Activated CD8-positive, alpha-beta memory T cell treated with anti-CD3 and anti-CD28 coated beads for 1 hour (primary cell): ENCODE results near the gene MBD2.

Experiments used
- DNase-seq, 2 donors: peaks; one replicate each; pipeline ENCODE4 v3.0.0-alpha.2; 2020; ENCODE audit warnings: low read depth in 1 of 2; ENCODE audit errors: extremely low read depth in 1 of 2

The MBD2 gene

GRCh38 chr18:54202851-54203250 is 21.6 kb downstream of the MBD2 start:
- DNase-seq: no peak

GRCh38 chr18:54197747-54198411 is 26.6 kb downstream of the MBD2 start:
- no peak for DNase-seq

DNA sequence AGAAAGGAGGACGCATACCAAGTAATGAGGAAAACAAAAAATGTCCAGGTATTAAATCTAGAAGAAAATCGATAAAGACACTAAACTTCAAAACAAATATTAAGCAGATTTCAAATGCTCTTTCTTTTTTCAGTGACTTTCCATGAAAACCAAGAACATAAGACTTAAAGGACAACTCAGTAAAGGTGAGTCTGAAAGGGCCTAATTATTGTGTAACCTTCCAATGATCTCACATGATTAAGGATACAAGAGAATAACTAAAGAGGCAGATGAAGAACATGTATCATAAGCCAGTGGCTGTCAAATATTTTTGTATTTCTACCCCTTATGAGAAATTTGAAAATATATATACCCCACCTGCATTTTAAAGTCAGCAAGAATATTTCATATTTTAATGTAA is 30.7 kb downstream of the MBD2 start:
- no peak for DNase-seq

DNA sequence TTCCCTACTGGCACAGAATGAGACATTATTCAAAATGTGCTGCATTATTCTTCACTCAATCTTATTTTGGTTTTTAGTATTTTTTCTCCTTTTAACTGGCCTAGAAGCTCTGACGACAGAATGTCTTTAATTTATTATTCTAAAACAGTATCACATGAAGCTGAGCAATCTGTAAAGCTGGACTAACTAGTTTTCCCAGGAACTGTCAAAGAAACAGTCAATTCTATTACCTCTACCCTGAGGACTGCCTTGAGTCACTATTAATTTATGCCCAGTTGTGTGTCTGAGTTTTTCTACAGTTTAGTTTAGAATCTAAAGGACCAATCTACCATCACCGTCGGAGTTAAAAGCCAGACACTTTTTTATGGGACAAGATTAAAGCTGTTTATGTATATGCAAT is 31.6 kb downstream of the MBD2 start:
- no peak for DNase-seq

GRCh38 chr18:54192415-54192814 is 32.1 kb downstream of the MBD2 start:
- DNase-seq: no peak

DNA sequence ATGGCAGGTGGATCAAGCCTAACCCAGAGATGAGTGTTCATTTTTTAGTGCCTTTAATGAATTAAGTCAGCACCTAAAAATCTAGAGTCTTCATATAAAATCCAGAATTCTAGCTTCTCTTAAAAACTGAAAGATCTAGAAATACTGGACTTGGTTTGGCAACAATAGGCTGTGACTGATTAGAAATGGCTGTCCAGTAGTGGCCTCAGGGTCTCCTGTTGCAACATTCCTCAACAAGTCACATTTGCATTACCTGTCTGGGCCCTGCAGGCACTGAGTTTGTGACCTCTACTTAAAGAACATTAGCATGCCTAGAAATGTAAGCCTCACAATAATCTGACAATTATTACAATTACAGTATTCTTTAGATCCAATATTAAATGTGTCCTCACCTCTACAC is 33.1 kb downstream of the MBD2 start:
- DNase-seq: no peak

GRCh38 chr18:54187372-54187771 is 37.1 kb downstream of the MBD2 start:
- no peak for DNase-seq

- no peak for DNase-seq
These were observed 39.6 kb downstream of the MBD2 start for GRCh38 chr18:54184836-54185235.

- no peak for DNase-seq
These were observed 41.1 kb downstream of the MBD2 start for GRCh38 chr18:54183390-54183789.

- no peak for DNase-seq
These were observed 42.4 kb downstream of the MBD2 start for GRCh38 chr18:54181856-54182602.

DNA sequence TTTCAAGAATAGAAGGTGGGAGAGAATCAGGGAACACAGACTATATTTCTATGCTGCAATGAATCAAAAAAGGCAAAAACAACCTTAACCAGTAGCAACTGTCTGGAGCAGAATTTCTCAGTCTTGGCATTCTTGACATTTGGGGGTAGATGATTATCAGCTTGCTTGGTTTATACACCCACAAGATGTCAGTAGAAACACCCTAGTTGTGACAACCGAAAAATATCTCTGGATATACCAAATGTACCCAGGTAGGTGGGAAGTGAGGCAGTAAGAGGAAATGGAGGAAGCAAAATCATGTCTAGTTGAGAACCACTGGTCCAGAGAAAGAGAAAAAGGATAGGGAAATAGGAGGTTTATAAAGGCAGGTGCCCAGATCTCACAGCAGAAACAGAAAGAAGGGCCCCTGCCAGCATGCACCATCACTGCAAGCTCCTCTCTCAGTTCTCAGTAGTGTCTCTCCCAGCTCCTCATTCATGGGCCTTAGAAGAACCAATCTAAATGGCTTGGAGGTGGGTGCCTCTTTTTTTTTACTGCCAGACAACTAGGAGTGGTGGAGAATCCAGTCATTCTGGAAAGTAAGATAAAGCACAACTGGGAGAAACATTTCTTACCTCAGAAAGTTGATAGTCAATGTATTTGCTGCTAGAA is 50.4 kb downstream of the MBD2 start:
- DNase-seq: no peak

- DNase-seq: no peak
These were observed 51.2 kb downstream of the MBD2 start for GRCh38 chr18:54173250-54173649.

- no peak for DNase-seq
These were observed 54.8 kb downstream of the MBD2 start for GRCh38 chr18:54169431-54170403.

DNA sequence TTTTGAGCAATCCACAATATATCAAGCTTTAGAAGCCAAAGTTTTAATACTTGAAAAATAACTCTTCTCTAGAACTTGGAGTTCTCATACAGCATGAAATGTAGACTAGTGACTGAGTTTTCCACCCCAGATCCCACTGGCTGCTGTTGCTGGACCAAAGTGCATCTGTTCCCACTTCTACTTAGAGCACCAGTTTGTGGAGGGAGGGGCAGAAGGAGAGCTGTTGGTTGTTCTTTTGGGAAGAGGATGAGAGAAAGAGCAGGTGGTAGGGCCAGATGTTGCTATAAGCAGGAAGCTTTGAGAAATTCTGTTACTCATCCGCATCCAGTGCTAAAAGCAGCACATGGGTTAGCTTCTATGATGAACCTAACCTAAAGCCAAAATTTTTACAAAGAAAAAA is 59.0 kb downstream of the MBD2 start:
- no peak for DNase-seq

DNA sequence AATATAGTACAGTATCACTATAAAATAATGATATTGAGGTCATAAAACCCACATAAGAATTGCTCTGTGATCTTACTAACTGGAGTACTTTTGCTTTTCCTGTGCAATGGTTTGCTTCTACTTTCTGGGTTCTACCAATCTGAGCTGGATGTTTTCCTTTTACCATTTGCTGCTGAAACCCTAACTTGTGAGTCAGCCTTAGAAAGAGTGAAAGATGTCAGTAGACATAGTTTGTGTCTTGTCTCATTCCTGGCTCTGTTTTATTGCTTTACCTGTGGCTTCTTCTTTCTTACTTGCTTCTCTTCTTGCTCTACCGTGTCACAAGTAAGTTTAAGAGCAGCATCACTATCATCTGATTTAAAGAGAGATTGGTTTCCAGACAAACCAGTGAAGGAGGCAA is 61.0 kb downstream of the MBD2 start:
- no peak for DNase-seq

- no peak for DNase-seq
These were observed 62.0 kb downstream of the MBD2 start for GRCh38 chr18:54162431-54162830.

DNA sequence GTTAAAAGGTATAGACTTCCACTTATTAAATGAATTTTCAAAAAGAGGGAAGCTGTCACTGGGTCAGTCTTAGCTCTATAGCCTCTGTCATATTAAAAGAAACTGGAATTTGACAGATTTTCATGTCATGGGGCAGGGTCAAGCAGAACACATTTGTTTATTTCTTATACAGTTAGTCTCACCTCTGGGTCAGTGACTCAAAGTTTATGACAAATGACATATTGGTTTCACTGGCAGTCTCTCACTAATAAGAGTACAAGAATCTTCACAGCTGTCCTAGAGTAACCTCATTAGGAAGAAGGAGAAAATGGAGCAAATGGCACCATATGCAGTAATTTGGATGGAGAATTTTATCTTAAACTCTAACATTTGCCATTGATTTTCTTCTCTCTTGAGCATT is 63.2 kb downstream of the MBD2 start:
- no peak for DNase-seq

GRCh38 chr18:54159906-54160305 is 64.6 kb downstream of the MBD2 start:
- no peak for DNase-seq

DNA sequence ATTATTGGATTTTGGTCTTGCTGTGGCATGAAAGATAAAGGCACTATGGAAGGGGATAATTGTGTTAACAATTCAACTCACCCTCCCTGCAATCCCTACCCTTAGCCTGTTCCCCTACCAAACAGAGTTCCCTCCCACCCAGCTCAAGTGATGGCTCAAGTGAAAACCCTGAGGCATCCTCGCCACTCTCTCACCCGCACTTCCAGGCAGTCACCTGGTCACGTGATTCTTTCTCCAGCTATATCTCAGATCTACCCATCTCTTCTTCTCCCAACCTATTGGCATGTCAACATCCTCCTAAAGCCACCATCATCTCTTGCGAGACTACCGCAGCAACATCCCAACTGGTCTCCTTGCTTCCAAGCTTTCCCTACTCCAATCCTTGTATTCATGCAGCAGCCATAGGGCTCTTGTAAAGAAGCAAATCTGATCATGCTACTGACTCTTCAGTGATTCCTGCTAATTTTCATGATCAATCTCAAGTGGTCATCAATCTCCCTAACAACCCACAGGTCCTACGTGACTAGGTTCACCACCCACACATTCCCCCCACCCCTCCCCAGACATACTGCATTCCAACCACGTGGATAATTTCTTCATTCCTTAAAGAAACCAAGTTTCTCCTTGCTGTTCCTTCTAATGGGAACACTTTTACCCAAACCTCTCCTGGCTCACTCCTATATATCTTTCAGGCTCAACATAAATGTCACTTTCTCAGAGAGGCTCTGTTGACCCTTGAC is 66.7 kb downstream of the MBD2 start:
- DNase-seq: no peak

GRCh38 chr18:54155412-54155811 is 69.1 kb downstream of the MBD2 start:
- DNase-seq: no peak
